Brain microvascular endothelial cell (primary cell): ENCODE results near the gene SOCS7.

Experiments
- DNase-seq: peaks from one replicate; pipeline ENCODE4 v3.0.0-alpha.2; 2020
- H3K27ac ChIP-seq: fragments of 250-450 bp; sonication (Bioruptor Pico); 2 replicates; pipeline ENCODE4 v1.5.1; 2020; ENCODE audit warnings: mild to moderate bottlenecking, moderate library complexity
- H3K27me3 ChIP-seq: fragments of 250-450 bp; sonication (Bioruptor Pico); replicated peaks from 2 replicates; pipeline ENCODE4 v1.5.1; 2020; ENCODE audit warnings: mild to moderate bottlenecking
- H3K36me3 ChIP-seq: fragments of 250-450 bp; sonication (Bioruptor Pico); replicated peaks from 2 replicates; pipeline ENCODE4 v1.5.1; 2020; ENCODE audit warnings: mild to moderate bottlenecking
- H3K4me3 ChIP-seq: 2 replicates; pipeline ENCODE4 v1.5.1; 2011; ENCODE audit warnings: low read depth, mild to moderate bottlenecking, control low read depth, low read length, moderate library complexity
- CTCF ChIP-seq: IDR thresholded peaks from 2 replicates; pipeline ENCODE4 v1.5.1; 2011; ENCODE audit warnings: low read depth, mild to moderate bottlenecking, moderate library complexity, low read length, control low read depth, inconsistent platforms; ENCODE audit errors: missing control alignments
- in situ Hi-C: cut with HindIII; loops from 2 replicates; pipeline ENCODE4 v1.10.0; 2017; ENCODE audit warnings: low sequenced_read_pairs, low pct_ligation_motif_present

SOCS7 gene

DNA sequence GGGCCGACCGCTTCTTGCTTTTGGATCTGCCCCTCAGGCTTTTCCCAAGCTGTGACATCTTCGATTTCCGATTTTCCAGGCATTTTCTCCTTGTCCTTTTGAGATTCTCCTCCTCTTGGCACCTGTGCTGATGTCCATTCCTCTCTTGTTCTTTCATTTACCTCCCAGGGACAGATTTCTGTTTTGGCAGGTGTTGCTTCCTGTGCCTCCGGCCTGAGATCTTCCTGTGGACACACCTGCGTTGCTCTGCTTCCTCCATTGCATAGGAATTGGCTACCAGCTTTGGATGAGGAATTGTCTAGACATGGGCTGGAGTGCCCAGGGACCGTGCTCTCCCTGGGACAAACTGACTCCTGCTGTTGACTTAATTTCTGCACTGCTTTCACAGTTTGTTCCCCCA is 23.0 kb upstream of the SOCS7 start:
- in situ Hi-C loops = no loop called here
- no peaks in the 10 kb centered on the region for H3K36me3 ChIP-seq
- no peak overlapping the region for H3K27ac ChIP-seq
- H3K4me3 ChIP-seq = no peak overlapping the region
- no peak for DNase-seq
- H3K27me3 ChIP-seq = peaks cover 2% of the 10 kb centered on the region
- no peak for TF ChIP-seq CTCF

GRCh38 chr17:38329284-38329683 is 22.4 kb upstream of the SOCS7 start:
- Histone ChIP-seq H3K27ac (no peak overlapping the region), H3K27me3 (peaks cover 4% of the 10 kb centered on the region), H3K36me3 (no peaks in the 10 kb centered on the region), H3K4me3 (no peak overlapping the region)
- in situ Hi-C loops = no loop called here
- DNase-seq = no peak
- TF ChIP-seq CTCF = no peak

- H3K27ac ChIP-seq = no peak overlapping the region
- peaks cover 4% of the 10 kb centered on the region for H3K27me3 ChIP-seq
- in situ Hi-C loops = no loop called here
- H3K36me3 ChIP-seq = no peaks in the 10 kb centered on the region
- TF ChIP-seq CTCF = no peak
- DNase-seq = no peak
- H3K4me3 ChIP-seq = no peak overlapping the region
Observed at GRCh38 chr17:38329808-38330730, 21.6 kb upstream of the SOCS7 start.

GRCh38 chr17:38330941-38331411 is 20.7 kb upstream of the SOCS7 start:
- DNase-seq = no peak
- no peak overlapping the region for H3K4me3 ChIP-seq
- H3K27ac ChIP-seq = no peak overlapping the region
- peaks cover 4% of the 10 kb centered on the region for H3K27me3 ChIP-seq
- no peak for TF ChIP-seq CTCF
- in situ Hi-C loops = no loop called here
- H3K36me3 ChIP-seq = no peaks in the 10 kb centered on the region

GRCh38 chr17:38332735-38333134 is 18.9 kb upstream of the SOCS7 start:
- no peak overlapping the region for H3K27ac ChIP-seq
- no peak overlapping the region for H3K4me3 ChIP-seq
- in situ Hi-C loops = no loop called here
- no peak for DNase-seq
- TF ChIP-seq CTCF = no peak
- H3K27me3 ChIP-seq = peaks cover 4% of the 10 kb centered on the region
- H3K36me3 ChIP-seq = no peaks in the 10 kb centered on the region
